CD14-positive monocyte (primary cell): ENCODE results near the gene RABEPK. TPM values are rescaled to one million over a fixed set of nuclear protein-coding genes. Genes with fewer than 3 reads are reported as not detected.

Experiments
- DNase-seq, 3 donors: peaks; one replicate each; pipeline ENCODE4 v3.0.0-alpha.2; 2011 to 2022
- H2AFZ ChIP-seq: 2 replicates; pipeline ENCODE4 v1.6.0; 2012; ENCODE audit warnings: mild to moderate bottlenecking, low read depth, low read length, inconsistent platforms; ENCODE audit not compliant: insufficient read depth, poor library complexity, severe bottlenecking
- H3K27ac ChIP-seq, 2 donors: 1 replicate in 1 of 2; 2 replicates in 1 of 2; pipeline ENCODE4 v1.5.1; 2012 to 2013; ENCODE audit warnings: low read length in 2 of 2, control low read depth in 1 of 2, inconsistent platforms in 1 of 2, low read depth in 1 of 2, mild to moderate bottlenecking in 1 of 2
- H3K27me3 ChIP-seq, 2 donors: one replicate each; pipeline versions ENCODE4 v1.6.0 to v1.6.1; 2011 to 2013; ENCODE audit warnings: low read length in 2 of 2; ENCODE audit not compliant: control insufficient read depth in 2 of 2, insufficient read depth in 2 of 2
- H3K36me3 ChIP-seq, 2 donors: replicated peaks in 1 of 2; 1 replicate in 1 of 2; 2 replicates in 1 of 2; pipeline versions ENCODE4 v1.5.1 to v1.6.1; 2012 to 2013; ENCODE audit warnings: low read length in 2 of 2, control low read depth in 1 of 2, inconsistent platforms in 1 of 2, mild to moderate bottlenecking in 1 of 2; ENCODE audit not compliant: insufficient read depth in 2 of 2, control insufficient read depth in 1 of 2
- H3K4me1 ChIP-seq, 2 donors: 1 replicate in 1 of 2; 2 replicates in 1 of 2; pipeline versions ENCODE4 v1.5.1 to v1.6.1; 2012 to 2013; ENCODE audit warnings: low read length in 2 of 2, control low read depth in 1 of 2, inconsistent platforms in 1 of 2, mild to moderate bottlenecking in 1 of 2, moderate library complexity in 1 of 2; ENCODE audit not compliant: insufficient read depth in 2 of 2, control insufficient read depth in 1 of 2
- H3K4me2 ChIP-seq: replicated peaks from 2 replicates; pipeline ENCODE3; 2012; ENCODE audit warnings: low read length, moderate library complexity, mild to moderate bottlenecking; ENCODE audit not compliant: poor library complexity, severe bottlenecking; ENCODE audit errors: extremely low read depth
- H3K4me3 ChIP-seq, 3 experiments: fragments of 200-600 bp in 1 of 3; sonication (generic) in 1 of 3; replicated peaks in 1 of 3; 1 replicate in 2 of 3; 2 replicates in 1 of 3; pipeline ENCODE4 v1.5.1; 2011 to 2013; ENCODE audit warnings: low read length in 3 of 3, mild to moderate bottlenecking in 3 of 3, control low read depth in 2 of 3, low read depth in 2 of 3, inconsistent platforms in 1 of 3, moderate library complexity in 1 of 3
- H3K79me2 ChIP-seq: 2 replicates; pipeline ENCODE4 v1.6.0; 2012; ENCODE audit warnings: mild to moderate bottlenecking, control low read depth, inconsistent platforms, low read length, moderate library complexity; ENCODE audit not compliant: insufficient read depth
- H3K9ac ChIP-seq: 2 replicates; pipeline ENCODE4 v1.6.0; 2017; ENCODE audit warnings: low read length, mild to moderate bottlenecking; ENCODE audit not compliant: insufficient read depth, poor library complexity, severe bottlenecking
- H3K9me3 ChIP-seq, 2 donors: replicated peaks in 1 of 2; 1 replicate in 1 of 2; 2 replicates in 1 of 2; pipeline versions ENCODE4 v1.5.1 to v1.6.1; 2012 to 2013; ENCODE audit warnings: low read length in 2 of 2, control low read depth in 1 of 2; ENCODE audit not compliant: control insufficient read depth in 1 of 2, insufficient read depth in 1 of 2
- H4K20me1 ChIP-seq: 2 replicates; pipeline ENCODE4 v1.6.0; 2012; ENCODE audit warnings: mild to moderate bottlenecking, low read length, control low read depth, moderate library complexity; ENCODE audit not compliant: insufficient read depth
- H3K27ac Mint-ChIP-seq, 7 donors: one replicate each; pipeline ENCODE4 v1.8.0; 2020; ENCODE audit warnings: mild to moderate bottlenecking in 7 of 7, mixed read lengths in 7 of 7, moderate library complexity in 6 of 7, inconsistent platforms in 2 of 7
- H3K27me3 Mint-ChIP-seq, 3 donors: one replicate each; pipeline ENCODE4 v1.8.0; 2021 to 2022; ENCODE audit warnings: low read depth in 3 of 3, mild to moderate bottlenecking in 3 of 3, mixed read lengths in 3 of 3, moderate library complexity in 3 of 3, inconsistent platforms in 1 of 3
- H3K36me3 Mint-ChIP-seq, 2 donors: one replicate each; pipeline ENCODE4 v1.8.0; 2020; ENCODE audit warnings: mixed read lengths in 2 of 2, inconsistent platforms in 1 of 2, mild to moderate bottlenecking in 1 of 2
- H3K4me1 Mint-ChIP-seq: one replicate; pipeline ENCODE4 v1.8.0; 2020; ENCODE audit warnings: mild to moderate bottlenecking, mixed read lengths
- H3K4me3 Mint-ChIP-seq, 2 donors: one replicate each; pipeline ENCODE4 v1.8.0; 2020; ENCODE audit warnings: mild to moderate bottlenecking in 2 of 2, mixed read lengths in 2 of 2, moderate library complexity in 1 of 2
- H3K9me3 Mint-ChIP-seq, 7 donors: one replicate each; pipeline ENCODE4 v1.8.0; 2020 to 2022; ENCODE audit warnings: mixed read lengths in 7 of 7, mild to moderate bottlenecking in 6 of 7, moderate library complexity in 6 of 7, inconsistent platforms in 2 of 7
- CTCF ChIP-seq: fragments of 200-600 bp; IDR thresholded peaks from one replicate; pipeline ENCODE4 v1.8.0; 2022; ENCODE audit warnings: antibody characterized with exemption, mild to moderate bottlenecking
- WGBS: methylation state at CpG from one replicate; pipeline ENCODE4 v1.1.5; 2013; ENCODE audit warnings: missing lambda C conversion rate; ENCODE audit not compliant: insufficient coverage; 5-methylcytosine and 5-hydroxymethylcytosine counted together
- intact Hi-C, 2 donors: fragments of 100-400 bp; cut with micrococcal nuclease; formaldehyde crosslinking; loops; one replicate each; pipeline versions ENCODE4 v1.15.0 to v1.15.1; 2023
- polyA plus RNA-seq, 3 donors: library from polyadenylated mRNA; depleted of rRNA in 1 of 3; unstranded in 2 of 3; stranded (reverse) in 1 of 3; fragments of 300-500 nt in 2 of 3; fragments of >200 nt in 1 of 3; fragmentation: Illumina TruSeq in 2 of 3; gene quantifications; 1 replicate in 2 of 3; 2 replicates in 1 of 3; pipeline ENCODE4 v1.2.3, GENCODE V29; 2012 to 2021

RABEPK gene
- polyA plus RNA-seq, 3 donors: 9.5 to 18.5 (median 17.5) TPM

- peak overlapping the region in 1 of 7 donors; percentile 69 for H3K27ac Mint-ChIP-seq
- no peaks in the 10 kb centered on the region for H3K36me3 Mint-ChIP-seq
- Histone ChIP-seq H3K9ac (no peak overlapping the region), H4K20me1 (no peaks in the 10 kb centered on the region), H3K36me3 (no peaks in the 10 kb centered on the region), H3K27ac (no peak overlapping the region), H3K79me2 (peaks cover 12% of the 10 kb centered on the region), H3K4me1 (peaks cover 20 to 37% of the 10 kb centered on the region in 2 donors), H3K27me3 (no peaks in the 10 kb centered on the region), H3K4me2 (no peak overlapping the region), H3K4me3 (no peak overlapping the region), H3K9me3 (no peaks in the 10 kb centered on the region), H2AFZ (no peak overlapping the region)
- intact Hi-C loops: no loop called here
- no peak for TF ChIP-seq CTCF
- peaks cover 0 to 3% (median 0%) of the 10 kb centered on the region in 7 donors for H3K9me3 Mint-ChIP-seq
- peaks cover 32% of the 10 kb centered on the region for H3K4me1 Mint-ChIP-seq
- H3K27me3 Mint-ChIP-seq: peaks cover 0 to 2% (median 0%) of the 10 kb centered on the region in 3 donors
- H3K4me3 Mint-ChIP-seq: no peak overlapping the region
- DNase-seq: no peak
- 41% methylated on average over 6 of the region's 6 CpGs for WGBS
These were observed 45.9 kb downstream of the RABEPK start for GRCh38 chr9:125246261-125246667.

GRCh38 chr9:125254231-125254630, 53.9 kb downstream of the RABEPK start:
- no peaks in the 10 kb centered on the region for H4K20me1 ChIP-seq
- H3K9me3 Mint-ChIP-seq: no peaks in the 10 kb centered on the region
- peaks cover 0 to under 1% (median 0%) of the 10 kb centered on the region in 3 donors for H3K27me3 Mint-ChIP-seq
- peaks cover 20% of the 10 kb centered on the region for H3K4me1 Mint-ChIP-seq
- no peak for DNase-seq
- no peak for TF ChIP-seq CTCF
- no peak overlapping the region for H3K27ac ChIP-seq
- no peaks in the 10 kb centered on the region for H3K36me3 ChIP-seq
- H3K36me3 Mint-ChIP-seq: no peaks in the 10 kb centered on the region
- H3K79me2 ChIP-seq: no peaks in the 10 kb centered on the region
- intact Hi-C loops: no loop called here
- no peak overlapping the region for H3K27ac Mint-ChIP-seq
- no peaks in the 10 kb centered on the region for H3K9me3 ChIP-seq
- H3K4me1 ChIP-seq: peaks cover 19 to 23% of the 10 kb centered on the region in 2 donors
- no peak overlapping the region for H3K4me3 ChIP-seq
- H3K27me3 ChIP-seq: no peaks in the 10 kb centered on the region
- H3K9ac ChIP-seq: no peak overlapping the region
- H3K4me2 ChIP-seq: no peak overlapping the region
- H3K4me3 Mint-ChIP-seq: no peak overlapping the region
- no peak overlapping the region for H2AFZ ChIP-seq
